Prostate gland (tissue), 2 donors: ENCODE data around the gene ADCY3. TPM values are rescaled to one million over a fixed set of nuclear protein-coding genes. Genes with fewer than 3 reads are reported as not detected.

Experiments
- DNase-seq: peaks from one replicate; pipeline ENCODE4 v3.0.0-alpha.2; 2019; ENCODE audit warnings: low spot score
- H3K27ac ChIP-seq, 2 donors: fragments of 200-600 bp; sonication (generic); 2 replicates each; pipeline ENCODE4 v1.5.1; 2017 to 2019
- H3K27me3 ChIP-seq: fragments of 200-600 bp; sonication (generic); replicated peaks from 2 replicates; pipeline ENCODE4 v1.5.1; 2019; ENCODE audit not compliant: insufficient read depth
- H3K36me3 ChIP-seq, 2 donors: fragments of 200-600 bp; sonication (generic); 1 replicate in 1 of 2; 2 replicates in 1 of 2; pipeline versions ENCODE4 v1.5.1 to v1.8.1; 2017 to 2019
- H3K4me1 ChIP-seq: fragments of 200-600 bp; sonication (generic); replicated peaks from 2 replicates; pipeline ENCODE4 v1.5.1; 2019
- H3K4me3 ChIP-seq, 2 donors: fragments of 200-600 bp; sonication (generic); 2 replicates each; pipeline ENCODE4 v1.5.1; 2017 to 2019
- H3K9me3 ChIP-seq: fragments of 200-600 bp; sonication (generic); 2 replicates; pipeline ENCODE4 v1.5.1; 2017
- POLR2A ChIP-seq: fragments of 450-650 bp; IDR thresholded peaks from one replicate; pipeline ENCODE4 v1.6.1; 2016; ENCODE audit warnings: antibody characterized with exemption, mild to moderate bottlenecking
- POLR2AphosphoS5 ChIP-seq: sonication (generic); formaldehyde crosslinking; IDR thresholded peaks from one replicate; pipeline ENCODE4 v1.6.1; 2017; ENCODE audit warnings: antibody characterized with exemption
- WGBS: methylation state at CpG from one replicate; pipeline ENCODE4 v1.1.5; 2018; 5-methylcytosine and 5-hydroxymethylcytosine counted together
- intact Hi-C: fragments of 100-400 bp; cut with DNase I; formaldehyde crosslinking; loops from one replicate; pipeline ENCODE4 v1.14.2; 2022
- total RNA-seq, 2 donors: library from RNA; depleted of rRNA; stranded (reverse); fragments of >200 nt; gene quantifications; one replicate each; pipeline ENCODE4 v1.1.0, GENCODE V29; 2016
- TF ChIP-seq, protein P1 (sequence below), 4 experiments: fragments of 200-600 bp in 2 of 4; fragments of 450-650 bp in 2 of 4; sonication (generic) in 2 of 4; IDR thresholded peaks; 1 replicate in 3 of 4; 2 replicates in 1 of 4; pipeline ENCODE4 v1.5.1; 2016 to 2019; ENCODE audit warnings: antibody characterized with exemption in 4 of 4, mild to moderate bottlenecking in 2 of 4, moderate library complexity in 2 of 4

The ADCY3 gene
- total RNA-seq, 2 donors from 2014 or later: 20.8 to 44.3 TPM

DNA sequence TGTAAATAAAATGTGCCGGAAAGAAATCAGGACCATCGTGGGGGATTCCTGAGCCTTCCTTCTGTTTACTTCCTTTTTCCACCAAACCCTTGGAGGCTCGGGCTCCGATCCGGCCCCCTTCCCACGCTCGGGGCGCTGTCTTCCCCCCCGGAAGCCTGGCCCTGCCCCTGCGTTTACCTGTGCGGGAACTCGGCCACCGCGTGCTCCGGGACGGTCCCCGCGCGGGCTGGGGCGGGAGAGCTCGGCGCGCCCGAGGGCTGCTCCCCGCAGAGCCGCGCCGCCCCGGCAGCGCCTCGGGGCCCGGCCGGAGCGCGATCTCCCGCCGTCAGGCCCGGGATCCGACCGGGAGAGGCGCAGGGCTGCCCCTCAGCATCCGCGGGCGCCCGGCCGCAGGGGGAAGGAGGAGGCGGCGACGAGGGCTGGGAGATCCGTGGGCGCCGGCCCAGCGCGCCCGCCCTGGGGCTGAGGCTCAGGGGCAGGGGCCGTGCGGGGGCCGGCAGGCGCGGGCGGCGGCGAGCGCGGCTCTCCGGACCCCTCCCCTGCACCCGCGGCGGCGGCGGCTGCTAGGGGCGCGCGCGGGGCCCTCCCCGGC is 435 bp downstream of the ADCY3 start:
- Histone ChIP-seq H3K27me3 (no peaks in the 10 kb centered on the region), H3K4me1 (no peaks in the 10 kb centered on the region), H3K27ac (peak overlapping the region; percentile 67 to 72), H3K36me3 (no peaks in the 10 kb centered on the region), H3K4me3 (peak overlapping the region; percentile 57 to 59), H3K9me3 (no peaks in the 10 kb centered on the region)
- TF ChIP-seq POLR2AphosphoS5 (no peak), POLR2A (no peak)
- TF ChIP-seq, protein P1, sequence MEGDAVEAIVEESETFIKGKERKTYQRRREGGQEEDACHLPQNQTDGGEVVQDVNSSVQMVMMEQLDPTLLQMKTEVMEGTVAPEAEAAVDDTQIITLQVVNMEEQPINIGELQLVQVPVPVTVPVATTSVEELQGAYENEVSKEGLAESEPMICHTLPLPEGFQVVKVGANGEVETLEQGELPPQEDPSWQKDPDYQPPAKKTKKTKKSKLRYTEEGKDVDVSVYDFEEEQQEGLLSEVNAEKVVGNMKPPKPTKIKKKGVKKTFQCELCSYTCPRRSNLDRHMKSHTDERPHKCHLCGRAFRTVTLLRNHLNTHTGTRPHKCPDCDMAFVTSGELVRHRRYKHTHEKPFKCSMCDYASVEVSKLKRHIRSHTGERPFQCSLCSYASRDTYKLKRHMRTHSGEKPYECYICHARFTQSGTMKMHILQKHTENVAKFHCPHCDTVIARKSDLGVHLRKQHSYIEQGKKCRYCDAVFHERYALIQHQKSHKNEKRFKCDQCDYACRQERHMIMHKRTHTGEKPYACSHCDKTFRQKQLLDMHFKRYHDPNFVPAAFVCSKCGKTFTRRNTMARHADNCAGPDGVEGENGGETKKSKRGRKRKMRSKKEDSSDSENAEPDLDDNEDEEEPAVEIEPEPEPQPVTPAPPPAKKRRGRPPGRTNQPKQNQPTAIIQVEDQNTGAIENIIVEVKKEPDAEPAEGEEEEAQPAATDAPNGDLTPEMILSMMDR (IDR thresholded peaks at IDR 0.05): no peak
- intact Hi-C loops: no loop called here
- WGBS: under 1% methylated on average over 32 of the region's 76 CpGs
- DNase-seq: no peak

DNA sequence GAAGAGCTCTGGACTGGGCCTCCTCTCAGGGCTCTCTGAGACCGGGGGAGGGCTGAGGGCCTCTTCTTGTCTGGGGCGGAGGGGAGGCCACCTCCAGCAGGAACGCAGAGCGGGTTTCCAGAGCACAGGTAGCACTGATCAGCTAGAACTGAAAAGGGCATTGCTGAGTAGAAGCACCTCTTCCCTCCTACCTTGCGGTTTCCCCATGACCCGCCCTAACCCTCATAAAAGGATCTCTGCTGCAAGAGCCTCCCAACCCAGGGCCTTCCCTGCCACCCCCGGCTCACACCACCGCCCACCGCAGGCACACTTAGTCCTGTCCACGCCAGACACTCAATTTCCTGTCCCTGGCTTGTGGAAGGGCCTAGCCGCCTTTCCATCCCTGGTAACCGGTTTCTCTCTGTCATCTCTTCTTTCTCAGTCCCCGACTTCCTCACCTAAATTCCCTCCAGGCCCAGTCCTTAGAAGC is 966 bp downstream of the ADCY3 start:
- intact Hi-C loops: no loop called here
- Histone ChIP-seq H3K9me3 (no peaks in the 10 kb centered on the region), H3K4me3 (peak overlapping the region; percentile 57 to 59), H3K27ac (peak overlapping the region; percentile 67 to 72), H3K27me3 (no peaks in the 10 kb centered on the region), H3K36me3 (no peaks in the 10 kb centered on the region), H3K4me1 (no peaks in the 10 kb centered on the region)
- peak; percentile 21 for DNase-seq
- TF ChIP-seq, protein P1 (IDR thresholded peaks at IDR 0.05): no peak
- TF ChIP-seq POLR2A (no peak), POLR2AphosphoS5 (no peak)
- 12% methylated on average over 11 of the region's 13 CpGs for WGBS

DNA sequence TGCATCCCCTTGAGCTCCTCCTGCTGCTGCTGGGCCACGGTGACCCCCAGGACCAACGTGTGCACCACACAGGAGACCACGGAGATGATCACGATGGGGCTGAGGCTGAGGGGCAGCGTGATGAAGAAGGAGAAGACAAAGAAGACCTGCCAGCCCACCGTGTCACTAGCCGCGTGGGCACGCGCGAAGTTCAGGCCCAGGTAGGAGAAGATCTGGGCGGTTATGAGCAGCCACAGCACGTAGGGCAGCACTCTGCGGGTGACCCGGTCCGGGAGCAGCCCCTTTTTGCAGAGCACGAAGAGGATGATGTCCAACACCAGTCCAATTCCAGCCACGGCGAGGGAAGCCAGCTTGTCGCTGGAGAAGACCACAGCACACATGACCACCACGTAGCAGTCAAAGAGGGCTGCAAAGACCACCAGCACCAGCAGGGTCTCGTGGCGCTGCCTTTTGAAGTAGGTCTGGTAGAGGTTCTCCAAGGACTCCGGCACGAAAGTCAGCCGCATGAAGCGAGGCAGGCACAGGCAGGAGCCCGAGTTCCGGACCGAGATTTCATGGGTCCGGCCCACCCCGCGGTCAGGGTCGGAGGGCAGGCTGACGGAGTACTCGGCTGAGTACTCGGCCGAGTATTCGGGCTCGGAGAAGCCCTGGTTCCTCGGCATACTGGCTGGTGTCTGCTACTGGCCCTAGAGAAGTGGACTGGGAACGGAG is 1.6 kb downstream of the ADCY3 start:
- H3K9me3 ChIP-seq: no peaks in the 10 kb centered on the region
- no peaks in the 10 kb centered on the region for H3K4me1 ChIP-seq
- H3K4me3 ChIP-seq: peak overlapping the region; percentile 57 to 59
- H3K36me3 ChIP-seq: no peaks in the 10 kb centered on the region
- intact Hi-C loops: no loop called here
- 78% methylated on average over 42 of the region's 42 CpGs for WGBS
- H3K27ac ChIP-seq: peak overlapping the region in 1 of 2 donors; percentile 72
- no peaks in the 10 kb centered on the region for H3K27me3 ChIP-seq
- TF ChIP-seq POLR2A: no peak
- no peak for TF ChIP-seq POLR2AphosphoS5
- TF ChIP-seq, protein P1 (IDR thresholded peaks at IDR 0.05): no peak
- no peak for DNase-seq

DNA sequence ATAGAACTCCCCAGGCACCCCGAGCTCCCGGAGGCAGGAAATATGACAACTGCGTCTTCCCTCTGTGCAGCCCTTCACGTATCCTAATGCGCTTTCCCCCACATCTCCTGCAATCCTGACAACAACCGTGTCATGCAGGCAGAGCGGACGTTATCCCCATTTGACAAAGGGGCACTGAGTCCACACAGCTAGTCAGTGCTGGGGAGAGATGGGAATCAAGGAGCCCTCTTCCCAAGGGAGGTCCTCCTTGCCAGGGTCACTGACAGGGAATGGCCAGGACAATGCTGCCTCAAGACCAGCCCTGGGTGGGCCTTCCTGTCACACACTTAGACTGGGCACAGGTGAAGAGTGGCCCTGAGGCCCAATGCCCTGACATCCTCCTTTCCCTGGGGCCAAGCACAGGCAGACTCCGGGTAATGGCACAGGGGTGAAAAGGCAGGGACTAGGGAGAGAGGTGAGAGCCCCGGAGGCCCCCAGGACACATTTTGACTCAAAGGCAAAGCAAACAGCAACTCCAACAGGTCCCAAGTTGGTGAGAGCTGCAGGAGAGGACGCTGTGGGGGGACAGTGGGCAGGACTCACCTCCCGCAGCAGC is 2.2 kb downstream of the ADCY3 start:
- H3K9me3 ChIP-seq: no peaks in the 10 kb centered on the region
- intact Hi-C loops: no loop called here
- TF ChIP-seq POLR2AphosphoS5 (no peak), POLR2A (no peak)
- TF ChIP-seq, protein P1 (IDR thresholded peaks at IDR 0.05): no peak
- no peaks in the 10 kb centered on the region for H3K27me3 ChIP-seq
- no peak for DNase-seq
- 79% methylated on average over 12 of the region's 12 CpGs for WGBS
- no peaks in the 10 kb centered on the region for H3K36me3 ChIP-seq
- H3K27ac ChIP-seq: no peak overlapping the region
- H3K4me1 ChIP-seq: no peaks in the 10 kb centered on the region
- no peak overlapping the region for H3K4me3 ChIP-seq
